CD14-positive monocyte (primary cell): ENCODE results near the gene CACNA2D1. TPM values are rescaled to one million over a fixed set of nuclear protein-coding genes. Genes with fewer than 3 reads are reported as not detected.

ENCODE experiments used
- DNase-seq, 3 donors: peaks; one replicate each; pipeline ENCODE4 v3.0.0-alpha.2; 2011 to 2022
- H2AFZ ChIP-seq: 2 replicates; pipeline ENCODE4 v1.6.0; 2012; ENCODE audit warnings: mild to moderate bottlenecking, low read depth, low read length, inconsistent platforms; ENCODE audit not compliant: insufficient read depth, poor library complexity, severe bottlenecking
- H3K27ac ChIP-seq, 2 donors: 1 replicate in 1 of 2; 2 replicates in 1 of 2; pipeline ENCODE4 v1.5.1; 2012 to 2013; ENCODE audit warnings: low read length in 2 of 2, control low read depth in 1 of 2, inconsistent platforms in 1 of 2, low read depth in 1 of 2, mild to moderate bottlenecking in 1 of 2
- H3K27me3 ChIP-seq, 2 donors: one replicate each; pipeline versions ENCODE4 v1.6.0 to v1.6.1; 2011 to 2013; ENCODE audit warnings: low read length in 2 of 2; ENCODE audit not compliant: control insufficient read depth in 2 of 2, insufficient read depth in 2 of 2
- H3K36me3 ChIP-seq, 2 donors: replicated peaks in 1 of 2; 1 replicate in 1 of 2; 2 replicates in 1 of 2; pipeline versions ENCODE4 v1.5.1 to v1.6.1; 2012 to 2013; ENCODE audit warnings: low read length in 2 of 2, control low read depth in 1 of 2, inconsistent platforms in 1 of 2, mild to moderate bottlenecking in 1 of 2; ENCODE audit not compliant: insufficient read depth in 2 of 2, control insufficient read depth in 1 of 2
- H3K4me1 ChIP-seq, 2 donors: 1 replicate in 1 of 2; 2 replicates in 1 of 2; pipeline versions ENCODE4 v1.5.1 to v1.6.1; 2012 to 2013; ENCODE audit warnings: low read length in 2 of 2, control low read depth in 1 of 2, inconsistent platforms in 1 of 2, mild to moderate bottlenecking in 1 of 2, moderate library complexity in 1 of 2; ENCODE audit not compliant: insufficient read depth in 2 of 2, control insufficient read depth in 1 of 2
- H3K4me2 ChIP-seq: replicated peaks from 2 replicates; pipeline ENCODE3; 2012; ENCODE audit warnings: low read length, moderate library complexity, mild to moderate bottlenecking; ENCODE audit not compliant: poor library complexity, severe bottlenecking; ENCODE audit errors: extremely low read depth
- H3K4me3 ChIP-seq, 3 experiments: fragments of 200-600 bp in 1 of 3; sonication (generic) in 1 of 3; replicated peaks in 1 of 3; 1 replicate in 2 of 3; 2 replicates in 1 of 3; pipeline ENCODE4 v1.5.1; 2011 to 2013; ENCODE audit warnings: low read length in 3 of 3, mild to moderate bottlenecking in 3 of 3, control low read depth in 2 of 3, low read depth in 2 of 3, inconsistent platforms in 1 of 3, moderate library complexity in 1 of 3
- H3K79me2 ChIP-seq: 2 replicates; pipeline ENCODE4 v1.6.0; 2012; ENCODE audit warnings: mild to moderate bottlenecking, control low read depth, inconsistent platforms, low read length, moderate library complexity; ENCODE audit not compliant: insufficient read depth
- H3K9ac ChIP-seq: 2 replicates; pipeline ENCODE4 v1.6.0; 2017; ENCODE audit warnings: low read length, mild to moderate bottlenecking; ENCODE audit not compliant: insufficient read depth, poor library complexity, severe bottlenecking
- H3K9me3 ChIP-seq, 2 donors: replicated peaks in 1 of 2; 1 replicate in 1 of 2; 2 replicates in 1 of 2; pipeline versions ENCODE4 v1.5.1 to v1.6.1; 2012 to 2013; ENCODE audit warnings: low read length in 2 of 2, control low read depth in 1 of 2; ENCODE audit not compliant: control insufficient read depth in 1 of 2, insufficient read depth in 1 of 2
- H4K20me1 ChIP-seq: 2 replicates; pipeline ENCODE4 v1.6.0; 2012; ENCODE audit warnings: mild to moderate bottlenecking, low read length, control low read depth, moderate library complexity; ENCODE audit not compliant: insufficient read depth
- H3K27ac Mint-ChIP-seq, 7 donors: one replicate each; pipeline ENCODE4 v1.8.0; 2020; ENCODE audit warnings: mild to moderate bottlenecking in 7 of 7, mixed read lengths in 7 of 7, moderate library complexity in 6 of 7, inconsistent platforms in 2 of 7
- H3K27me3 Mint-ChIP-seq, 3 donors: one replicate each; pipeline ENCODE4 v1.8.0; 2021 to 2022; ENCODE audit warnings: low read depth in 3 of 3, mild to moderate bottlenecking in 3 of 3, mixed read lengths in 3 of 3, moderate library complexity in 3 of 3, inconsistent platforms in 1 of 3
- H3K36me3 Mint-ChIP-seq, 2 donors: one replicate each; pipeline ENCODE4 v1.8.0; 2020; ENCODE audit warnings: mixed read lengths in 2 of 2, inconsistent platforms in 1 of 2, mild to moderate bottlenecking in 1 of 2
- H3K4me1 Mint-ChIP-seq: one replicate; pipeline ENCODE4 v1.8.0; 2020; ENCODE audit warnings: mild to moderate bottlenecking, mixed read lengths
- H3K4me3 Mint-ChIP-seq, 2 donors: one replicate each; pipeline ENCODE4 v1.8.0; 2020; ENCODE audit warnings: mild to moderate bottlenecking in 2 of 2, mixed read lengths in 2 of 2, moderate library complexity in 1 of 2
- H3K9me3 Mint-ChIP-seq, 7 donors: one replicate each; pipeline ENCODE4 v1.8.0; 2020 to 2022; ENCODE audit warnings: mixed read lengths in 7 of 7, mild to moderate bottlenecking in 6 of 7, moderate library complexity in 6 of 7, inconsistent platforms in 2 of 7
- WGBS: methylation state at CpG from one replicate; pipeline ENCODE4 v1.1.5; 2013; ENCODE audit warnings: missing lambda C conversion rate; ENCODE audit not compliant: insufficient coverage; 5-methylcytosine and 5-hydroxymethylcytosine counted together
- intact Hi-C, 2 donors: fragments of 100-400 bp; cut with micrococcal nuclease; formaldehyde crosslinking; loops; one replicate each; pipeline versions ENCODE4 v1.15.0 to v1.15.1; 2023
- polyA plus RNA-seq, 3 donors: library from polyadenylated mRNA; depleted of rRNA in 1 of 3; unstranded in 2 of 3; stranded (reverse) in 1 of 3; fragments of 300-500 nt in 2 of 3; fragments of >200 nt in 1 of 3; fragmentation: Illumina TruSeq in 2 of 3; gene quantifications; 1 replicate in 2 of 3; 2 replicates in 1 of 3; pipeline ENCODE4 v1.2.3, GENCODE V29; 2012 to 2021
- TF ChIP-seq, protein P1 (sequence below): fragments of 200-600 bp; IDR thresholded peaks from one replicate; pipeline ENCODE4 v1.8.0; 2022; ENCODE audit warnings: antibody characterized with exemption, mild to moderate bottlenecking

CACNA2D1 gene
- polyA plus RNA-seq, 3 donors: 0.02 TPM; not detected in 2

DNA sequence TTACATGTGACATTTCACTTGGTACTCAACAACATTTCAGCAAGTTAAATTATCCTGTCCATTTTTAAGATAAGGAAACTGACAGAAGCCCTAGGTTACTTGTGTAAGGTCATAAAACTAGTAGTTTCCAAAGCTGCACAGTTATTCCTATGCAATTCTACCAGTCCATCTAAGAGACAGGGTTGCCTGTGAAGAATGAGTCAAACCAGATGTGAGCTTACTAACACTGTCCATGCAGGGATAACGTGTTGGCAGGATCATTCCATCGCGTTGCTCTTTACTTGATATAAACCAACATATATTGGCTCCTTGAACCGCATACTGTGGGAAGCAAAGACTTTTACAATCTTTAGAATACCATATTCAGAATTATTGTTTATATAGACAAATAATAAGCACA lies 392.8 kb downstream of the CACNA2D1 start:
- H3K27me3 ChIP-seq: no peaks in the 10 kb centered on the region
- H3K4me3 ChIP-seq: no peak overlapping the region

GRCh38 chr7:82049891-82050533 lies 393.6 kb downstream of the CACNA2D1 start:
- no peak overlapping the region for H3K4me3 Mint-ChIP-seq
- no peaks in the 10 kb centered on the region for H3K9me3 ChIP-seq
- no peak overlapping the region for H3K4me3 ChIP-seq
- no peaks in the 10 kb centered on the region for H3K36me3 Mint-ChIP-seq
- no peak overlapping the region for H3K4me2 ChIP-seq
- H3K9ac ChIP-seq: no peak overlapping the region
- H4K20me1 ChIP-seq: no peaks in the 10 kb centered on the region
- H3K79me2 ChIP-seq: no peaks in the 10 kb centered on the region
- no peaks in the 10 kb centered on the region for H3K4me1 Mint-ChIP-seq
- no peaks in the 10 kb centered on the region for H3K9me3 Mint-ChIP-seq
- no peak for DNase-seq
- no peaks in the 10 kb centered on the region for H3K27me3 ChIP-seq
- intact Hi-C loops: loop anchor here (10.0 kb wide), 1 partner anchor 555 kb away; no protein-coding TSS in a partner anchor
- no peaks in the 10 kb centered on the region for H3K36me3 ChIP-seq
- peaks cover 0 to 3% (median 0%) of the 10 kb centered on the region in 3 donors for H3K27me3 Mint-ChIP-seq
- no peak overlapping the region for H3K27ac Mint-ChIP-seq
- no CpG with 5 or more reads among the region's 1 CpG for WGBS
- H3K4me1 ChIP-seq: no peaks in the 10 kb centered on the region
- H2AFZ ChIP-seq: no peak overlapping the region
- H3K27ac ChIP-seq: no peak overlapping the region
- TF ChIP-seq, protein P1, sequence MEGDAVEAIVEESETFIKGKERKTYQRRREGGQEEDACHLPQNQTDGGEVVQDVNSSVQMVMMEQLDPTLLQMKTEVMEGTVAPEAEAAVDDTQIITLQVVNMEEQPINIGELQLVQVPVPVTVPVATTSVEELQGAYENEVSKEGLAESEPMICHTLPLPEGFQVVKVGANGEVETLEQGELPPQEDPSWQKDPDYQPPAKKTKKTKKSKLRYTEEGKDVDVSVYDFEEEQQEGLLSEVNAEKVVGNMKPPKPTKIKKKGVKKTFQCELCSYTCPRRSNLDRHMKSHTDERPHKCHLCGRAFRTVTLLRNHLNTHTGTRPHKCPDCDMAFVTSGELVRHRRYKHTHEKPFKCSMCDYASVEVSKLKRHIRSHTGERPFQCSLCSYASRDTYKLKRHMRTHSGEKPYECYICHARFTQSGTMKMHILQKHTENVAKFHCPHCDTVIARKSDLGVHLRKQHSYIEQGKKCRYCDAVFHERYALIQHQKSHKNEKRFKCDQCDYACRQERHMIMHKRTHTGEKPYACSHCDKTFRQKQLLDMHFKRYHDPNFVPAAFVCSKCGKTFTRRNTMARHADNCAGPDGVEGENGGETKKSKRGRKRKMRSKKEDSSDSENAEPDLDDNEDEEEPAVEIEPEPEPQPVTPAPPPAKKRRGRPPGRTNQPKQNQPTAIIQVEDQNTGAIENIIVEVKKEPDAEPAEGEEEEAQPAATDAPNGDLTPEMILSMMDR: no peak

More for the DNA sequence above, 392.8 kb downstream of the CACNA2D1 start:
- no peaks in the 10 kb centered on the region for H3K36me3 ChIP-seq
- H3K36me3 Mint-ChIP-seq: no peaks in the 10 kb centered on the region
- H4K20me1 ChIP-seq: no peaks in the 10 kb centered on the region
- no peak overlapping the region for H3K4me3 Mint-ChIP-seq
- peaks cover 0 to 2% (median 0%) of the 10 kb centered on the region in 7 donors for H3K9me3 Mint-ChIP-seq
- no peak overlapping the region for H3K27ac ChIP-seq
- no peak overlapping the region for H3K4me2 ChIP-seq
- H3K4me1 ChIP-seq: no peaks in the 10 kb centered on the region
- no peaks in the 10 kb centered on the region for H3K79me2 ChIP-seq
- peaks cover 0 to 3% (median 0%) of the 10 kb centered on the region in 3 donors for H3K27me3 Mint-ChIP-seq
- WGBS: 100% methylated on average over 3 of the region's 4 CpGs
- TF ChIP-seq, protein P1: no peak
- no peaks in the 10 kb centered on the region for H3K9me3 ChIP-seq
- H3K4me1 Mint-ChIP-seq: no peaks in the 10 kb centered on the region
- intact Hi-C loops: no loop called here
- no peak overlapping the region for H3K27ac Mint-ChIP-seq
- no peak overlapping the region for H2AFZ ChIP-seq
- no peak for DNase-seq
- no peak overlapping the region for H3K9ac ChIP-seq
